OCI-LY1 (cell line): Measurements from ENCODE around the gene ZNF723.
A peak's percentile ranks its signal among the peaks of the same experiment; 100 is the strongest.
"Not testable (repeated sequence)": the region's sequence is repeated elsewhere in the genome, so short reads cannot be mapped to it uniquely, and the experiment has no call there.

Source experiments
- H2AFZ ChIP-seq: fragments of 200-600 bp; sonication (generic), shearing (Covaris generic); 2 replicates; pipeline ENCODE4 v1.6.0; 2014; ENCODE audit warnings: antibody characterized with exemption, mild to moderate bottlenecking, low read length
- H3F3A ChIP-seq: fragments of 200-600 bp; sonication (generic), shearing (Covaris generic); 2 replicates; pipeline ENCODE4 v1.6.0; 2014; ENCODE audit warnings: mild to moderate bottlenecking, antibody characterized with exemption, low read length, moderate library complexity; ENCODE audit not compliant: insufficient read depth
- H3K27ac ChIP-seq: fragments of 200-600 bp; sonication (generic); 2 replicates; pipeline ENCODE4 v1.5.1; 2014; ENCODE audit warnings: low read length, mixed run types, mild to moderate bottlenecking, low read depth; ENCODE audit not compliant: poor library complexity, severe bottlenecking
- H3K27me3 ChIP-seq: fragments of 200-600 bp; sonication (generic); 2 replicates; pipeline ENCODE4 v1.6.0; 2014; ENCODE audit warnings: antibody characterized with exemption, mild to moderate bottlenecking, low read length, moderate library complexity; ENCODE audit not compliant: insufficient read depth
- H3K36me3 ChIP-seq: fragments of 200-600 bp; sonication (generic); 2 replicates; pipeline ENCODE4 v1.6.1; 2014; ENCODE audit warnings: mild to moderate bottlenecking, antibody characterized with exemption, low read length, moderate library complexity, mixed read lengths; ENCODE audit not compliant: insufficient read depth
- H3K4me1 ChIP-seq: fragments of 200-600 bp; sonication (generic); 2 replicates; pipeline ENCODE4 v1.5.1; 2014; ENCODE audit warnings: mild to moderate bottlenecking, low read length, moderate library complexity; ENCODE audit not compliant: insufficient read depth, severe bottlenecking
- H3K4me2 ChIP-seq: fragments of 200-600 bp; sonication (generic), shearing (Covaris generic); 2 replicates; pipeline ENCODE4 v1.6.1; 2014; ENCODE audit warnings: low read length
- H3K4me3 ChIP-seq: fragments of 200-600 bp; sonication (generic); 2 replicates; pipeline ENCODE4 v1.5.1; 2014; ENCODE audit warnings: low read length, low read depth, mild to moderate bottlenecking, mixed read lengths; ENCODE audit not compliant: poor library complexity, severe bottlenecking
- H3K79me2 ChIP-seq: fragments of 200-600 bp; shearing (Covaris generic); 2 replicates; pipeline ENCODE4 v1.6.1; 2016; ENCODE audit warnings: mixed run types, low read length, mixed read lengths; ENCODE audit not compliant: insufficient read depth
- H3K9ac ChIP-seq: fragments of 200-600 bp; sonication (generic), shearing (Covaris generic); 2 replicates; pipeline ENCODE4 v1.6.1; 2014; ENCODE audit warnings: mild to moderate bottlenecking, low read length, mixed read lengths
- H3K9me2 ChIP-seq: fragments of 200-600 bp; sonication (generic), shearing (Covaris generic); 2 replicates; pipeline ENCODE4 v1.6.1; 2014; ENCODE audit warnings: low read depth, mild to moderate bottlenecking, low read length, mixed read lengths
- H3K9me3 ChIP-seq: fragments of 200-600 bp; shearing (Covaris generic); 2 replicates; pipeline ENCODE4 v1.6.1; 2014; ENCODE audit warnings: low read length, mixed read lengths
- H4K20me1 ChIP-seq: fragments of 200-600 bp; sonication (generic), shearing (Covaris generic); 2 replicates; pipeline ENCODE4 v1.6.0; 2016; ENCODE audit warnings: mild to moderate bottlenecking, low read length; ENCODE audit not compliant: insufficient read depth
- CTCF ChIP-seq: fragments of 200-600 bp; sonication (generic), shearing (Covaris generic); IDR thresholded peaks from 2 replicates; pipeline ENCODE4 v1.5.1; 2017; ENCODE audit warnings: mild to moderate bottlenecking, antibody characterized with exemption, low read length, moderate library complexity, mixed read lengths
- EZH2 ChIP-seq: fragments of 200-600 bp; sonication (generic), shearing (Covaris generic); IDR thresholded peaks from 2 replicates; pipeline ENCODE4 v1.8.0; 2017; ENCODE audit warnings: borderline replicate concordance, mixed run types, mild to moderate bottlenecking, antibody characterized with exemption, low read length, moderate library complexity, mixed read lengths

ZNF723 gene

GRCh38 chr19:22814124-22814523 is 18.0 kb upstream of the ZNF723 start:
- no peaks in the 10 kb centered on the region for H3K4me1 ChIP-seq
- no peak overlapping the region for H2AFZ ChIP-seq
- H3K9me3 ChIP-seq, result peaks cover 3% of the 10 kb centered on the region; the same call in 1 of the 2 replicates
- H3K4me3 ChIP-seq, result no peak overlapping the region
- H3K4me2 ChIP-seq, result no peak overlapping the region
- no peaks in the 10 kb centered on the region for H3K36me3 ChIP-seq
- no peaks in the 10 kb centered on the region for H3F3A ChIP-seq
- no peaks in the 10 kb centered on the region for H3K9me2 ChIP-seq
- no peak for TF ChIP-seq CTCF
- TF ChIP-seq EZH2, result no peak
- no peak overlapping the region for H3K27ac ChIP-seq
- no peaks in the 10 kb centered on the region for H3K27me3 ChIP-seq
- H3K79me2 ChIP-seq, result no peaks in the 10 kb centered on the region
- no peaks in the 10 kb centered on the region for H4K20me1 ChIP-seq
- no peak overlapping the region for H3K9ac ChIP-seq

DNA sequence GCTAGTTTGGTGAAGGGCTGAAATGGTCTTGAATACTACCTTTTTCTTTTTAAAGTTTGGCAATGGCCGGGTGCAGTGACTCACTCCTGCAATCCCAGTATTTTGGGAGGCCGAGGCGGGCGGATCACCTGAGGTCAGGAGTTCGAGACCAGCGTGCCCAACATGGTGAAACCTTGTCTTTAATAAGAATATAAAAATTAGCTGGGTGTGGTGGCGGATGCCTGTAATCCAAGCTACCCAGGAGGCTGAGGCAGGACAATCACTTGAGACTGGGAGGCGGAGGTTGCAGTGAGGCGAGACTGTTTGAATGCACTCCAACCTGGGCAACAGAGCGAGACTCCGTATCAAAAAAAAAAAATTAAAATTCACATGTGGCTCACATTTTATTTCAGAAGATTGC is 880 bp upstream of the ZNF723 start:
- H3K4me1 ChIP-seq, result no peaks in the 10 kb centered on the region
- no peaks in the 10 kb centered on the region for H3K9me2 ChIP-seq
- H3K4me3 ChIP-seq, result no peak overlapping the region
- H4K20me1 ChIP-seq, result no peaks in the 10 kb centered on the region
- no peak overlapping the region for H2AFZ ChIP-seq
- H3K9ac ChIP-seq, result no peak overlapping the region
- H3K79me2 ChIP-seq, result no peaks in the 10 kb centered on the region
- 0 out of 2 replicates have a peak, but pooled peaks cover 3% of the 10 kb centered on the region for H3K9me3 ChIP-seq
- no peak overlapping the region for H3K27ac ChIP-seq
- TF ChIP-seq CTCF, result no peak
- TF ChIP-seq EZH2, result no peak
- no peaks in the 10 kb centered on the region for H3K27me3 ChIP-seq
- no peak overlapping the region for H3K4me2 ChIP-seq
- H3F3A ChIP-seq, result no peaks in the 10 kb centered on the region
- H3K36me3 ChIP-seq, result no peaks in the 10 kb centered on the region

DNA sequence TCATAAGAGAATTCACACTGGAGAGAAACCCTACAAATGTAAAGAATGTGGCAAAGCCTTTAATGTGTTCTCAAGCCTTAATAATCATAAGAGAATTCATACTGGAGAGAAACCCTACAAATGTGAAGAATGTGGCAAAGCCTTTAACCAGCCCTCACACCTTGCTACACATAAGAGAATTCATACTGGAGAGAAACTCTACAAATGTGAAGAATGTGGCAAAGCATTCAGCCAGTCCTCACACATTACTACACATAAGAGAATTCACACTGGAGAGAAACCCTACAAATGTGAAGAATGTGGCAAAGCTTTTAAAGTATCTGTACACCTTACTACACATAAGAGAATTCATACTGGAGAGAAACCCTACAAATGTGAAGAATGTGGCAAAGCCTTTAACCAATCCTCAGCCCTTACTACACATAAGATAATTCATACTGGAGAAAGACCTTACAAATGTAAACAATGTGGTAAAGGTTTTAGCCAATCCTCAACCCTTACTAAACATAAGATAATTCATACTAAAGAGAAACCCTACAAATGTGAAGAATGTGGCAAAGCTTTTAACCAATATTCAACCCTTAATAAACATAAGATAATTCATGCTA is 25.7 kb downstream of the ZNF723 start:
- not testable (repeated sequence) for H3K36me3 ChIP-seq, H3K4me3 ChIP-seq, H4K20me1 ChIP-seq, H3K9ac ChIP-seq, H3K9me2 ChIP-seq, H3K27ac ChIP-seq, H3K4me1 ChIP-seq, H3K4me2 ChIP-seq, H3K27me3 ChIP-seq, H3F3A ChIP-seq, H2AFZ ChIP-seq, H3K79me2 ChIP-seq
- peaks cover 19% of the 10 kb centered on the region for H3K9me3 ChIP-seq

DNA sequence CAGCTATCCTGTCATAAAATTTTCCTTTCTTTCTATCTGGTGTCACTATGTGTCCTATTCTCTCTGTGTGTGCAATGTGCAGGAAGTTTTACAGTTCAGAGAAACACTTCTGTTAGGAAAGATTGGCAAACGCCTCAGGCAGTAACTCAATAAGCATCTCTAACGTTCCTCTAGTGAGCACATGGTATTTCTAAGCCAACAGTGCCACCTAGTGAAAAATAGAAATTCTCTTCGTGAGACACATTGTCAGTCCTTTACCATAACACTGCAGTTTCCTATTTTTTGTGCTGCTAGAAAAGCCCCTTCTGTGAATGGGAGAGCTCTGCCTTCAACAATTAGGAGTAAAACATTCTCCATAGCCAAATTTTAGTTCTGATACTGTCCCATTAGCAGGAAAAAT is 50.7 kb downstream of the ZNF723 start:
- Histone ChIP-seq H3K36me3 (no peaks in the 10 kb centered on the region), H4K20me1 (no peaks in the 10 kb centered on the region), H3K4me2 (no peak overlapping the region), H3K4me1 (no peaks in the 10 kb centered on the region), H3K27me3 (no peaks in the 10 kb centered on the region), H3K9me3 (0 out of 2 replicates have a peak, but pooled peaks cover 1% of the 10 kb centered on the region), H3F3A (no peaks in the 10 kb centered on the region), H2AFZ (no peak overlapping the region), H3K9me2 (no peaks in the 10 kb centered on the region), H3K9ac (no peak overlapping the region), H3K79me2 (no peaks in the 10 kb centered on the region), H3K4me3 (no peak overlapping the region), H3K27ac (no peak overlapping the region)
- peak; percentile 62 for TF ChIP-seq CTCF
- TF ChIP-seq EZH2, result no peak
